LHCN-M2 (cell line): ENCODE measurements around the gene SH3PXD2A. TPM values are rescaled to one million over a fixed set of nuclear protein-coding genes. Genes with fewer than 3 reads are reported as not detected.

ENCODE experiments used
- DNase-seq: peaks from one replicate; pipeline ENCODE4 v3.0.0-alpha.2; 2012; ENCODE audit warnings: low read depth
- total RNA-seq: library from RNA; depleted of rRNA; stranded (reverse); fragments of >200 nt; gene quantifications from 2 replicates; pipeline ENCODE4 v1.2.3, GENCODE V29; 2014

SH3PXD2A gene
- total RNA-seq, 1 experiment from 2014 or later = 18.4 TPM

GRCh38 chr10:103627893-103628292 is 227.5 kb downstream of the SH3PXD2A start:
- DNase-seq = no peak

DNA sequence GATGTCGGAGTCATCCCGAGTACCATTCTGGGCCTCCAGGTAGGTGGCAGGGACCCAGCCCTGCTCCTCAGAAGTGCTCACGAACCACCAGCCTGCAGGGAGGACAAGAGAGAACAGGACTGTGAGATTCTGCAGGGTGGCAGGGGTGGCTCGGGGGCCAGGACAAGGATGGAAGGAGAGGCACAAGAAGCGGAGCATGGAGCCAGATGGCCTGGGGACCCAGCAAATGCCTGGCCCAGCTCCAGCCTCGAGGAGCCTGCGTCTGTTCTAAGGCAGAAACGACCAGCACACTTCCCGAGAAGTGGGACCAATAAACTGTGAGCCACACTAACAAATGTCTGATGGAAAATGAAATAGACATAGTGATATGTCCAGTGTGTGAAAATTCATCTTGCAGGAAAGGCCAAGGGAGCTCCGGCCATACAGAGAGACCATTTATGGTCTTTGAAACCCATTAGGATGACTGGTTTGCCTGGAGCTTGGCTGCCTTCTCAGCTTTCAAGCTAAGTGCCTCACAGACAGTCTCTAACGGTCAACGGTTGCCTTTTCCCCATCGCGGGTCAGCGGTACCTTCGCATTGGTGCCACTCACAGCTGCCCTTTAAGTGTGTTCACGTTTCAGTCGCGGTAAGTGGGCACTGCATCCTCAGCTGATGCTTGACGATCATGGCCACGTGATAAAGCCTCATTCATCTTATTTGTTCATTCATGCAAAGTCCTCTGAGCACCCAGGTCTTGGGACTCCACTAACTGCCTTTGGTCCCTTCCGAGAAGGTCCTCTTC is 228.1 kb downstream of the SH3PXD2A start:
- DNase-seq = no peak

- no peak for DNase-seq
These were observed 229.2 kb downstream of the SH3PXD2A start for GRCh38 chr10:103626178-103626577.

GRCh38 chr10:103622935-103623574 is 232.3 kb downstream of the SH3PXD2A start:
- DNase-seq = no peak

- DNase-seq = no peak
These were observed 233.1 kb downstream of the SH3PXD2A start for GRCh38 chr10:103622286-103622685.

DNA sequence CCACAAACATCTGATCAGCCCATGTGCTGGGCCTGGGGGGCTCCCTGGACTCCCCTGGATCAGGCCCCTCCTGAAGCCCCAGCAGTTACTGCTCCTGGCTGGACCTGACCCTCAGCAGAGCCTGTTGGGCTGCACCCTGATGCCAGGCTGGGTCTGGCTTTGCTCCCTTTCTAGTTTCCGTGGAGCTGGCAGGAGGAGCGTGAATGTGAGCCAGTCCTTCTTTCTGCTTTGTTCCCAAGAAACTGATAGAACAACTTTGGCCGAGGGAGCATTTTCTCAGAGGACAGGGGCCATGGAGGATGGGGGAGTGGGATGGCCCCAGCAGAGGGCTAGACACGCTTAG is 233.6 kb downstream of the SH3PXD2A start:
- DNase-seq = no peak

- DNase-seq = no peak
These were observed 234.2 kb downstream of the SH3PXD2A start for GRCh38 chr10:103620891-103621782.

- DNase-seq = no peak
These were observed 235.0 kb downstream of the SH3PXD2A start for GRCh38 chr10:103620352-103620740.

GRCh38 chr10:103619424-103620351 is 235.7 kb downstream of the SH3PXD2A start:
- no peak for DNase-seq

GRCh38 chr10:103618575-103619423 is 236.6 kb downstream of the SH3PXD2A start:
- no peak for DNase-seq

- no peak for DNase-seq
These were observed 237.6 kb downstream of the SH3PXD2A start for GRCh38 chr10:103617602-103618385.

DNA sequence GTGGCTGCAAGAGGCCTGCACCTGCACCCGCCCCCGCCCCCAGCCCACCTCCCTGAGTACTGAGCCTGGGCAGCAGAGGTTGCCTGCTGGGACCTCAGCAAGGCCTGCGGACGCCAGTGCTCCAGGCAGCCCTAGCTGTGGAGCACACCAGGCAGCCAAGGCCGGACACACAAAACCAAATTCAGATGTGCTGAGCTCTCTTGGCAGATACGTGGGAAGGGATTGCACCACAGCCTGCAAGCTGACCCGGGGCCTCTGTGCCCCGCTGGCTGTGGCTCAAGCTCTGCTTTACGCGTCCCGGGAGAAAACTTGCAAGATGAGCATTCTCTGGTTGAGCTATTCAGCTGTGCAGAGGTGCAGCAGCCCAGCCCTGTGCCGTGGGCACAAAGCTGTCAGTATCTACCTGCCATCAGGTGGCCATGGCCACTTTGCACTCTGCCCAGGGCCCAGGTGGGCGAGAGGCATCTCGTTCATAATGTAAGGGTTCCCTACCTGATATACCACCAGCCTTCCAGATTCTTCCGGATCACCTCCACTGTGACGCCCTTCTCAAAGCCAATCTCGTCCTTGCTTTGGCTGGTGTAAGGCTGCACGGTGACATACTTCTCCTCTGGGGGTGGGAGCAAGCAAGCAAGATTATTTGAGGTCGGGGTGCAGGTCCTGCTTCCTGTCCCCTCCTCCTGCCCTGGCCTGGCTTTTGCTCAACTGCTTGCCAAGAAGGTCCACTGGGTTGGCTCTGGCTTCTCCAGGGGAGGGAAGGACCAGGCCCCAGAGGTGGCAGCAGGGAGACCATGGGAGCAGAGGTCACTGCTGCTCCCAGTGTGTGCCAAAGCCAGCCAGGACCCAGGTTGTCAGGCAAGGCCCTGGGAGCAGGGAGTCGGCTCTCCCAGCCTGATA is 238.4 kb downstream of the SH3PXD2A start:
- DNase-seq = peak; percentile 74

GRCh38 chr10:103614306-103615158 is 240.8 kb downstream of the SH3PXD2A start:
- no peak for DNase-seq

- DNase-seq = peak; percentile 65
These were observed 241.8 kb downstream of the SH3PXD2A start for GRCh38 chr10:103613616-103614015.

DNA sequence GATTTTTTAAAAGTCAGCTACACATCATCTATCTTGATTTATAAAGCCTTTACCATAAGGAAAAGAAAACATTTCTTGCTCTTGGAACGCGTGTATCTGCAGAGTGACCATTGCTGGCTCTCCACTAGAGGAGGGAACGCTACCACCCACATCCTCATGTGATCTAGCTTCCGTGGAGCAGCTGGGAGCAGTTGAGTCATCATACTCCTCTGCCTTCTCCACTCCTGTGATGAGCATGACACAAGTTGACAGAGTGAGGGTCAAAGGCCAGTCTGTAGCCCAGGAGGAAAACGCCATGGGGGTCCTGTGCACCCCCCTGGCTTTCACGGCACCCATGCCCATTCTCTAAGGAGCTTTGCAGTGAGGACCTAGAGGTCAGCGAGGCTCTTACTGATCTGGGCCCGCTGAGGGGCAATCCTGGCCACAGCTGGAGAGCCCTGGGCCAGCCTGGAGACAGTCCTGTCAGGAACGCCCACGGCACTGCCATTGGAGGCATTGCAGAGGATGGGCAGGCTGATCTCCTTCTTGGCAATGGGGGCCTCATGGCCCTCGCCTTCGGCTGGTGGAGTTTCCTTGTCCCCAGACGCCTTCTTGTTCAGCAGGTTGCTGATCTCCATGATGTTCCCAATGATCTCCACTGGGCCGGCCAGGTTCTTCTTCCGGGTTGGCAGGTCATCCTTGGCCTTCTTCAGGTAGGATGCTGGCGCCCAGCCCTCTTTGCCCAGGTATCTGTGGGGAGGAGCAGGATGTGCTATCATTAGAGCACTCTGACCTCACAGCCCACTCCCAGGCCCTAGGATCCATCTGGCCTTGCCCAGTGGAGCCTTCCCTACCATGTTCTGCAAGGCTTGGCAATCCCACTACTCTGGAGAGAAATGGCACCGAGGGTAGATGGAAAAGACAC is 242.7 kb downstream of the SH3PXD2A start:
- DNase-seq = peak; percentile 89

DNA sequence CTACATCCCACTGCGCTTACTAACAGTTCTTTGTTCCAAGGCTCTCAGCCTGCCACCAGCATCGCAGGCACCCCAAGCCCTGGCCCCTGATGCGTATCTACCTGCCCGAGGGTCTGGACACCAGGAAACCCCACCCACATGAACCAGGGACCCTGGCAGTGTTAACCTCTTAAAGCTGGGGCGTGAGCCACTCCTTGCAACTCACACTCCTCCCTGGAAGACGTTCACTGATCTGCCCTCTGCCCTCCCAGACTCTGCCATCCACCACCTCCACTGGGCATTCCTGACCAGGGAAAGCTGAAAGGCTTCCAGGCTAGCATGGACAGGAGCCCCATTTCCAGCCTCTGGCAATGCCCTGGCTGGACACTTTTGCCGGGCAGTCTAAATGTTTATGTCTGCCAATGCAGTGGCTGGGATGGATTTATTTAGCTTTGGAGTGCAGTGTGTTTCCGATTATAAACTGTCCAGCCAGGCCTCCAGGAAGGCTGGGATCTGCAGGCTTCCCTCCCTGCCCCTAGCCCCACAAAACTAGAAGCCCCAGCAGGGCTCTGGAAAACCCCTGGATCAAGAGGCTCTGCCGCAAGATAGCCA is 244.4 kb downstream of the SH3PXD2A start:
- DNase-seq = no peak
